ENCODE results near the gene NIFK.
"Not testable (repeated sequence)": the region's sequence is repeated elsewhere in the genome, so short reads cannot be mapped to it uniquely, and the experiment has no call there.

NIFK gene

DNA sequence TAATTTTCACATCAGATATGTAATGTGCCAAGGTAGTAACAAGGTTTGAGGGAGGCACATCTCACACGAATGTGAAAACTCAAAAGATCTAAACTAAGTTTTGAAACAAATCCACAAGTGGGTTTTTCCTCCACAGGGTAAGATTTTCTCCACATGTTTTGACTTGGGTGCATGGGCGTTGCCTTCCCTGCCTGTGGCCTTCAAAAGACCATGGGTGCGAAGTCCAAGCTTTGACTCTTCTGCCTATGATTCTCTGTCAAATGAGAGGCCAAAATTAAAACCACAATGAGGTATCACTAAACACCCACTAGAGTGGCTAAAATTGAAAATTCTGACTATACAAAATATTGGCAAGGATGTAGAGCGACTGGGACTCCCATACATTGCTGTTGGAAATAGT lies 30.7 kb downstream of the NIFK start:
- DNase-seq (ENCODE audit: low read depth in 1 of 2, low spot score in 1 of 2): no peak
- no peak overlapping the region for H3K4me3 ChIP-seq (replicated peaks; ENCODE audit: insufficient read depth, low read length)
- no peaks in the 10 kb centered on the region for H3K27me3 ChIP-seq (ENCODE audit: insufficient read depth, poor library complexity, severe bottlenecking)
- no peak overlapping the region for H3K27ac ChIP-seq (replicated peaks)
- TF ChIP-seq SPI1 (IDR thresholded peaks at IDR 0.05; ENCODE audit: borderline replicate concordance, low read depth) (no peak), GABPA (IDR thresholded peaks at IDR 0.05; ENCODE audit: low read depth) (no peak), POLR2AphosphoS5 (IDR thresholded peaks at IDR 0.05; ENCODE audit: low read depth) (no peak)
- TF ChIP-seq, protein P1, sequence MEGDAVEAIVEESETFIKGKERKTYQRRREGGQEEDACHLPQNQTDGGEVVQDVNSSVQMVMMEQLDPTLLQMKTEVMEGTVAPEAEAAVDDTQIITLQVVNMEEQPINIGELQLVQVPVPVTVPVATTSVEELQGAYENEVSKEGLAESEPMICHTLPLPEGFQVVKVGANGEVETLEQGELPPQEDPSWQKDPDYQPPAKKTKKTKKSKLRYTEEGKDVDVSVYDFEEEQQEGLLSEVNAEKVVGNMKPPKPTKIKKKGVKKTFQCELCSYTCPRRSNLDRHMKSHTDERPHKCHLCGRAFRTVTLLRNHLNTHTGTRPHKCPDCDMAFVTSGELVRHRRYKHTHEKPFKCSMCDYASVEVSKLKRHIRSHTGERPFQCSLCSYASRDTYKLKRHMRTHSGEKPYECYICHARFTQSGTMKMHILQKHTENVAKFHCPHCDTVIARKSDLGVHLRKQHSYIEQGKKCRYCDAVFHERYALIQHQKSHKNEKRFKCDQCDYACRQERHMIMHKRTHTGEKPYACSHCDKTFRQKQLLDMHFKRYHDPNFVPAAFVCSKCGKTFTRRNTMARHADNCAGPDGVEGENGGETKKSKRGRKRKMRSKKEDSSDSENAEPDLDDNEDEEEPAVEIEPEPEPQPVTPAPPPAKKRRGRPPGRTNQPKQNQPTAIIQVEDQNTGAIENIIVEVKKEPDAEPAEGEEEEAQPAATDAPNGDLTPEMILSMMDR (IDR thresholded peaks at IDR 0.05; ENCODE audit: insufficient read depth, low read length): no peak
- TF ChIP-seq, protein P2, sequence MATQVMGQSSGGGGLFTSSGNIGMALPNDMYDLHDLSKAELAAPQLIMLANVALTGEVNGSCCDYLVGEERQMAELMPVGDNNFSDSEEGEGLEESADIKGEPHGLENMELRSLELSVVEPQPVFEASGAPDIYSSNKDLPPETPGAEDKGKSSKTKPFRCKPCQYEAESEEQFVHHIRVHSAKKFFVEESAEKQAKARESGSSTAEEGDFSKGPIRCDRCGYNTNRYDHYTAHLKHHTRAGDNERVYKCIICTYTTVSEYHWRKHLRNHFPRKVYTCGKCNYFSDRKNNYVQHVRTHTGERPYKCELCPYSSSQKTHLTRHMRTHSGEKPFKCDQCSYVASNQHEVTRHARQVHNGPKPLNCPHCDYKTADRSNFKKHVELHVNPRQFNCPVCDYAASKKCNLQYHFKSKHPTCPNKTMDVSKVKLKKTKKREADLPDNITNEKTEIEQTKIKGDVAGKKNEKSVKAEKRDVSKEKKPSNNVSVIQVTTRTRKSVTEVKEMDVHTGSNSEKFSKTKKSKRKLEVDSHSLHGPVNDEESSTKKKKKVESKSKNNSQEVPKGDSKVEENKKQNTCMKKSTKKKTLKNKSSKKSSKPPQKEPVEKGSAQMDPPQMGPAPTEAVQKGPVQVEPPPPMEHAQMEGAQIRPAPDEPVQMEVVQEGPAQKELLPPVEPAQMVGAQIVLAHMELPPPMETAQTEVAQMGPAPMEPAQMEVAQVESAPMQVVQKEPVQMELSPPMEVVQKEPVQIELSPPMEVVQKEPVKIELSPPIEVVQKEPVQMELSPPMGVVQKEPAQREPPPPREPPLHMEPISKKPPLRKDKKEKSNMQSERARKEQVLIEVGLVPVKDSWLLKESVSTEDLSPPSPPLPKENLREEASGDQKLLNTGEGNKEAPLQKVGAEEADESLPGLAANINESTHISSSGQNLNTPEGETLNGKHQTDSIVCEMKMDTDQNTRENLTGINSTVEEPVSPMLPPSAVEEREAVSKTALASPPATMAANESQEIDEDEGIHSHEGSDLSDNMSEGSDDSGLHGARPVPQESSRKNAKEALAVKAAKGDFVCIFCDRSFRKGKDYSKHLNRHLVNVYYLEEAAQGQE (IDR thresholded peaks at IDR 0.05; ENCODE audit: insufficient replicate concordance, low read depth): no peak

DNA sequence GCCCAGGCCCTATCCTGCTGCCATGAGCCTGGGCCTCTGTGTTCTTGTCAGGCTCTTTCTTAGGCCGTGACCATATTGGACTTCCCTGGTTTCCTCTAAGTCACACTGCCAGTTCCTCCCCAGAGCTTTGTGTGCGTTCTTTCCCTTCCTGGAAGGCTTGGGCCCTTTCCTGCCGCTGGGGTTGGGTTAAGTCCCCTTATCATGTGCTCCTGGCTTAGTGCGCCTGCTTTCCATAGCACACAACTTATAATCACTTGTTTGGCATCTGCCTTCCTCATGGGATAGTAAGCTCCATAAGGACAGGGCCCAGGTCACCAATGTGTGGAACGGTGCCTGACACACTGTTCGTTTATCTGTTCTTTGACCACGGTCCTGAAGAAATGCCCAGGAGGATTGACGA lies 31.3 kb downstream of the NIFK start:
- TF ChIP-seq, protein P2 (IDR thresholded peaks at IDR 0.05; ENCODE audit: insufficient replicate concordance, low read depth): no peak
- no peak for TF ChIP-seq SPI1 (IDR thresholded peaks at IDR 0.05; ENCODE audit: borderline replicate concordance, low read depth)
- TF ChIP-seq, protein P1 (IDR thresholded peaks at IDR 0.05; ENCODE audit: insufficient read depth, low read length): no peak
- no peak for TF ChIP-seq GABPA (IDR thresholded peaks at IDR 0.05; ENCODE audit: low read depth)
- TF ChIP-seq POLR2AphosphoS5 (IDR thresholded peaks at IDR 0.05; ENCODE audit: low read depth): no peak
- no peak for DNase-seq (ENCODE audit: low read depth in 1 of 2, low spot score in 1 of 2)
- H3K4me3 ChIP-seq (replicated peaks; ENCODE audit: insufficient read depth, low read length): no peak overlapping the region
- no peaks in the 10 kb centered on the region for H3K27me3 ChIP-seq (ENCODE audit: insufficient read depth, poor library complexity, severe bottlenecking)
- no peak overlapping the region for H3K27ac ChIP-seq (replicated peaks)

DNA sequence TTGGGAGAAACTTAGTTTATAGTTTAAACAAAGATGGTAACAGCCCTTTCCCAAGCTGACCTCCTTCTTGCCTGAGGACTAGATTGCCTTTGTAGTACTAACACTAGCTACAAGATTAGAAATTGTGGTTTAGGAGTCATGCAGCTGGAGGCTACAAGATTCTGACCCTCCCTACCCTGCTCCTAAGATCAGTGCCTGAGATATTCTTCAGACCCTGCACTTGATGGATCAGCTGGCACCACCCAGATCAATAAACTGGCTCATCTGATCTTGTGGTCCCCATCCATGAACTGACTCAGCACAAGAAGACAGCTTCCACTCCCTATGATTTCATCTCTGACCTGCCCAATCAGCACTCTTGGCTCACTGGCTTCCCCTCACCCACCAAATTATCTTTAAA lies 34.9 kb downstream of the NIFK start:
- H3K27ac ChIP-seq (replicated peaks): 0 out of 2 replicates have a peak overlapping the region, but pooled peaks have one; percentile 69
- not testable (repeated sequence) for DNase-seq (ENCODE audit: low read depth in 1 of 2, low spot score in 1 of 2); H3K27me3 ChIP-seq (ENCODE audit: insufficient read depth, poor library complexity, severe bottlenecking); H3K4me3 ChIP-seq (replicated peaks; ENCODE audit: insufficient read depth, low read length)

DNA sequence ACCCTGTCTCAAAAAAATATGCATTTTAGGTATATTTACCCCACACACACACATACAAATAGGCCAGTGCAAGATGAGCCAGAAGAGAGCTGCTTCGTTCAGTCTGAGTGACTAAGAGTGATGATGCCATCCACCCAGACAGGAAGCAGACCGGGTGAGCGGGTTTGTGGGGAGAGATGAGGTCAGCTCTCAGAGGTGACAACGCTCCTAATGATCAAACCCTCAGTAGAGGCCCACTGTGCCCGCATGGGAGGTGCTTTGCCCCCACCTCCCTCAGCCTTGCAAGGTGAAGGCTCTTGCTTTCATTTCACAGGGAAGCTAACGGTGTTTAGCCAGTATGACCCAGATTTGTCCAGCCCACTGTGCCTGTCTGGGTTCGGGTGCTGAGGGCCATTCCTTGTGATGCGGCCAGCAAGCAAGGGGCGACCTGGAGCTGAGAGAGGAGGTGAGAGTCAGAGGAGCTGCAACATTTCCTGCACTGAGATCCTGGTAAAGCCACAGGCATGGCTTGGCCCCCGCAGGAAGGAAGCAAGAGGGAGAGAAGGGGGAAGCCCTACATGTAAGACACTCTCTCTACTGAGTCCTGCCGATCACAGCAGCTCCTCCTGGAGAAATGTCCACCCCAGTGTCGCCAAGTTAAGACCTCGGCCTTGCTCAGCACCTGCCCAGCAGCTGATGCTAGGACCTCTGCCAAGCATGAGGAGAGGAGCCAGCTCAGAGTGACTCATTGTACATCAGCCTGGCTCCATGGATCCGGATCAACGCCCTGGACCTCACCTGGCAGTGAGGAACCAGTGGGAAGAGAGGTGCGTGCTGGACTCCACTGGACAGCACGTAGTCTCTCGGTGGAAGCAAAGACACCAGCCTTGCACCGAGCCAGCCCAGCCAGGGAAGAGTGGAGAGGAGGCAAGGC lies 37.0 kb downstream of the NIFK start:
- Histone ChIP-seq H3K4me3 (replicated peaks; ENCODE audit: insufficient read depth, low read length) (peak overlapping the region; percentile 20), H3K27me3 (ENCODE audit: insufficient read depth, poor library complexity, severe bottlenecking) (no peaks in the 10 kb centered on the region), H3K27ac (replicated peaks) (peak overlapping the region; percentile 69)
- DNase-seq (ENCODE audit: low read depth in 1 of 2, low spot score in 1 of 2): peak; percentile 83 to 96
- TF ChIP-seq SPI1 (IDR thresholded peaks at IDR 0.05; ENCODE audit: borderline replicate concordance, low read depth): peak; percentile 29; the same call in 1 of the 2 replicates
- peak; percentile 26; the same call in 1 of the 2 replicates for TF ChIP-seq GABPA (IDR thresholded peaks at IDR 0.05; ENCODE audit: low read depth)
- TF ChIP-seq POLR2AphosphoS5 (IDR thresholded peaks at IDR 0.05; ENCODE audit: low read depth): peak; percentile 60
- TF ChIP-seq, protein P1 (IDR thresholded peaks at IDR 0.05; ENCODE audit: insufficient read depth, low read length): no peak
- TF ChIP-seq, protein P2 (IDR thresholded peaks at IDR 0.05; ENCODE audit: insufficient replicate concordance, low read depth): no peak

Data from HL-60 (cell line).